Measurements from ENCODE around the gene LMAN1L.

The LMAN1L gene

DNA sequence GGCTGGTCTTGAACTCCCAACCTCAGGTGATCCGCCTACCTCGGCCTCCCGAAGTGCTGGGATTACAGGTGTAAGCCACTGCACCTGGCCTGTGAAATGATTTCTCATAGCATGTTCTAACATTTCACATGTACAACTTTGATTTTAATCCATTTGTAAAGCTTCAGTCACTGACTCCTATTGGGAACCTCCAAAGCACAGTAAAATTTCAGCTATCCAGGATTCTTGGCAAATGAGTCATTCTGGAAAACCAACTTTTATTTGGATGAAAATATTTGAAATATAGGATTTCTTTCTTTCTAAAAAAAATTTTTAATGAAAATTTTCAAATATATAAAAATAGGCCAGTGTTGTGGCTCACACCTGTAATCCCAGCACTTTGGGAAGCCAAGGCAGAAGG lies 2.7 kb upstream of the LMAN1L start:
- H3K9ac ChIP-seq (ENCODE audit: low read depth, low read length) = no peak overlapping the region
- H3K4me2 ChIP-seq (ENCODE audit: low read length) = no peak overlapping the region
- no peaks in the 10 kb centered on the region for H3K27me3 ChIP-seq (ENCODE audit: control insufficient read depth, insufficient read depth, low read length)
- peaks cover 3% of the 10 kb centered on the region for H3K4me1 ChIP-seq (ENCODE audit: control insufficient read depth, insufficient read depth, low read length)
- H3K4me3 ChIP-seq (ENCODE audit: low read length) = no peak overlapping the region
- no peaks in the 10 kb centered on the region for H3K9me3 ChIP-seq (replicated peaks; ENCODE audit: low read length)
- H3K36me3 ChIP-seq (ENCODE audit: insufficient read depth, low read length) = peaks cover 1% of the 10 kb centered on the region

DNA sequence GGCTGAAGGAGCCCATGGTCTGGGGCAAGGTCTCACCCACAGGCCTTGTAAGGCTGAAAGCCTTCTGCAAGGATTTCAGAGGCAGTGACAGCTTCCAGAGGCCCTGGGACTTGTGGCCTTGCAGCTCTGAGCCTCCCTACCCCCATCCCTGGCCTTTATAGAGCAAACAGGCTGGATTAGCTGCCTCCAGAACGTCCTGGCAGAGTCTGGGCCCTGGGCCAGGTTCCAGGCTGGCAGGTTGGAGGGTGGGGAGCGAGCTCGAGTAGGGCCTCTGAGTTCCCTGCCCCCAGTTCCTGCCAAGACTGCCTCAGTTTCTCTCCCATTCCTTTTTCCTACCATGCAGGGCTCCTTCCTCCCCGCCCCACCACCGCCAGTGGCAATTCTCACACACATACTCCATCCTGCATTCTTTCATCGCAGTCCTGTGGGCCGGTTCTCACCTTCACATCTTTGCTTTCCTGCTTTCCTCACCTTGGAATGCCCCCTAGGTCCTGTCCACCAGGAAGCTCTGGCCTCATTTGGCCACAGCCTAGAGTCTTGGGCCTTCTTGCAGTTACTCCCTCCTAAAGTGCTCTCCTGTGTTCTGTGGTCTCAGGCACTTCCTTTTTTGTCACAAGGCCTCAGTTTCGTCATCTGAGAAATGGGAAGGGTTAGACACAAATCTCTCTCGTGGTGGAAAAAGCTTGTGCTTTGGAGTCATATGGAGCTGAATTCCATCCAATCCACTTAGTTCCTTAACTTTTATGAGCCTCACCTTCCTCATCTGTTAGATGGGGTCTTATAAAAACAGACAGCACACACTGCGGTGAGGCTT lies 2.7 kb downstream of the LMAN1L start:
- Histone ChIP-seq H3K9me3 (replicated peaks; ENCODE audit: low read length) (no peaks in the 10 kb centered on the region), H3K4me3 (ENCODE audit: low read length) (no peak overlapping the region), H3K36me3 (ENCODE audit: insufficient read depth, low read length) (no peaks in the 10 kb centered on the region), H3K4me1 (ENCODE audit: control insufficient read depth, insufficient read depth, low read length) (peaks cover 16% of the 10 kb centered on the region), H3K4me2 (ENCODE audit: low read length) (no peak overlapping the region), H3K9ac (ENCODE audit: low read depth, low read length) (no peak overlapping the region), H3K27me3 (ENCODE audit: control insufficient read depth, insufficient read depth, low read length) (peaks cover 7% of the 10 kb centered on the region)

DNA sequence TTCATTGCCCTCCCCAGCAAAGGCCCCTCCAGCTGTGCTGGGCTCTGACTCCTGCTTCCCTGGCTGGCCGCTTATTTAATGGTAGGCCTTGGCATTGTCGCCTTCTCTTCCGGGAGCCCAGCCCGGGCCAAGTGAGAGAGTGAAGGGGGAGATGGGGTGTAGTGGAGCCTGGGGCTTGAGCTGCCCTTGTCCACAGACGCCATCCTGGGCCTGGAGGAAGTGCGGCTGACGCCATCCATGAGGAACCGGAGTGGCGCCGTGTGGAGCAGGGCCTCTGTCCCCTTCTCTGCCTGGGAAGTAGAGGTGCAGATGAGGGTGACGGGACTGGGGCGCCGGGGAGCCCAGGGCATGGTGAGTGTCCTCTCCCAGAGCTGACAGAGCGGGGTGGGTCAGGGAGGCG lies 3.3 kb downstream of the LMAN1L start:
- H3K4me2 ChIP-seq (ENCODE audit: low read length) = no peak overlapping the region
- peaks cover 12% of the 10 kb centered on the region for H3K27me3 ChIP-seq (ENCODE audit: control insufficient read depth, insufficient read depth, low read length)
- no peaks in the 10 kb centered on the region for H3K9me3 ChIP-seq (replicated peaks; ENCODE audit: low read length)
- H3K9ac ChIP-seq (ENCODE audit: low read depth, low read length) = no peak overlapping the region
- H3K4me3 ChIP-seq (ENCODE audit: low read length) = no peak overlapping the region
- no peaks in the 10 kb centered on the region for H3K36me3 ChIP-seq (ENCODE audit: insufficient read depth, low read length)
- peaks cover 16% of the 10 kb centered on the region for H3K4me1 ChIP-seq (ENCODE audit: control insufficient read depth, insufficient read depth, low read length)

DNA sequence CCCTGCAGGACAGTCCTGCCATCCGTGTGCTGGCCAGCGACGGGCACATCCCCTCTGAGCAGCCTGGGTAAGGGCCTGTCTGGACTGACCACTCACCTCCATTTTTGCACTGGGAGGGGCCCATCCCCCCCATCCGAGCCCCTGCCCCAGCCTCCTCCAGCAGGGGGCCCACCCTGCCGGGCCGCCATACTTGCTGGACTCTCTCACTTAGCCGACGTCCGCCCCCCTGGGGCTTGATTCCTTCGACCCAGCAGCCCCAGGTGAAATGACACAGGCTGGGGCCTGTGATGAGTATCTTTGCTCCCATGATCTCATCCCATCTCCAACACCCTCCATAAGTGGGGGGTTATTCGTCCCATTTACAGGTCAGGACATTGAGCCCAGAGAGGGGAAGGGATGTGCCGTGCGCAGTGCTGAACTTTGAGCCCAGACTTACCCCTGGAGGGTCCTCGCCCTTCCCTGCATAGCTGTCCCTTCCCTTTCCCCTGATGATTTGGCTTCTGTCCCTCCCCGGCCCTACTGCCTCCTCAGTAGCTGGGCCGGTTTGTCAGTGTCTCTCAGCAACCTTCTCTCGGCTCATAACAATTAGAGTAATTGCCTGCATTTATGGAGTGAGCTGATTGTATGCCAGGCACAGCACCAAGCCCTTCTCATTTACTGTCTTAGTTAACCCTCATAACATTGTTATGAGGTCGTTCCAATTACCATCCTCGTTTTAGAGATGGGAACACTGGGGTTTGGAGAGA lies 4.2 kb downstream of the LMAN1L start:
- Histone ChIP-seq H3K9ac (ENCODE audit: low read depth, low read length) (no peak overlapping the region), H3K36me3 (ENCODE audit: insufficient read depth, low read length) (no peaks in the 10 kb centered on the region), H3K4me3 (ENCODE audit: low read length) (no peak overlapping the region), H3K4me1 (ENCODE audit: control insufficient read depth, insufficient read depth, low read length) (peaks cover 16% of the 10 kb centered on the region), H3K27me3 (ENCODE audit: control insufficient read depth, insufficient read depth, low read length) (peaks cover 17% of the 10 kb centered on the region), H3K4me2 (ENCODE audit: low read length) (no peak overlapping the region), H3K9me3 (replicated peaks; ENCODE audit: low read length) (no peaks in the 10 kb centered on the region)

DNA sequence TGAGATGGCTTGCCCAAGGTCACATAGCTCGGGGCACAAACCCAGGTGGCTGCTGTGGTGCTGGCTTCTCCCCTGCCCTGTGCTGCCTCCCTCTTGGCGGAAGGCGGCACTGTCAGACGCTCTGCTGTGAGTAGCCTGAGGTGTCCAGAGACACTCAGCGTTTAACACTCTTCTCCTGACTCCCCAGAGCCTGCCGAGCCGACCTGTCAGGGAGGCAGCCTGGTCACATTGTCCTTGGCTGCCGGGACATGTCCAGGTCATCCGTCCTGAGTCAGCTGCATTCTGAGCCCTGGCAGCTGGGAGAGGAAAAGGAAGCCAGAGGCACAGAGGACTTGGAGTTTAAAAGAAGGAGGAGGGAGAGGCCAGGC lies 4.7 kb downstream of the LMAN1L start:
- Histone ChIP-seq H3K4me3 (ENCODE audit: low read length) (no peak overlapping the region), H3K36me3 (ENCODE audit: insufficient read depth, low read length) (no peaks in the 10 kb centered on the region), H3K27me3 (ENCODE audit: control insufficient read depth, insufficient read depth, low read length) (peaks cover 17% of the 10 kb centered on the region), H3K9ac (ENCODE audit: low read depth, low read length) (no peak overlapping the region), H3K9me3 (replicated peaks; ENCODE audit: low read length) (no peaks in the 10 kb centered on the region), H3K4me2 (ENCODE audit: low read length) (peak overlapping the region; percentile 42), H3K4me1 (ENCODE audit: control insufficient read depth, insufficient read depth, low read length) (peaks cover 16% of the 10 kb centered on the region)

DNA sequence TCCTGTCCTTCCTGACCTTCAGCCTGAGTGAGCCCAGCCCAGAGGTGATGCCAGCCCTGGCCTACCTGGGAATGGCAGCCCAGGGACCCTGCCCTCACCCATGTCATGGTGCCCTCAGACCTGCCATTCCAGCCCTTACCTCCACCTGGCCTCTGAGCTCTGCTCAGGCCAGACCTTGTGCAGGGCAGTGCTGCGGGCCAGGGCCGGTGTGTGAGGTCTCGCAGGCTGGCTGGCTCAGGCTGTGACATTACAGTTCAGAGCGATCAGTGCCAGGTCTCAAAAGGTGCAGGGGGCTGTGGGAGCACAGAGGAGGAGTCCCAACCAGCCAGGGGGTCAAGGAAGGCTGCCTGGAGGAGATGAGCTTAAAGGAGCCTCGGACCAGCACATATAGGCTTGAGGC lies 7.4 kb downstream of the LMAN1L start:
- Histone ChIP-seq H3K9me3 (replicated peaks; ENCODE audit: low read length) (no peaks in the 10 kb centered on the region), H3K4me3 (ENCODE audit: low read length) (no peak overlapping the region), H3K4me1 (ENCODE audit: control insufficient read depth, insufficient read depth, low read length) (peaks cover 16% of the 10 kb centered on the region), H3K4me2 (ENCODE audit: low read length) (no peak overlapping the region), H3K9ac (ENCODE audit: low read depth, low read length) (no peak overlapping the region), H3K36me3 (ENCODE audit: insufficient read depth, low read length) (no peaks in the 10 kb centered on the region), H3K27me3 (ENCODE audit: control insufficient read depth, insufficient read depth, low read length) (peaks cover 40% of the 10 kb centered on the region)

DNA sequence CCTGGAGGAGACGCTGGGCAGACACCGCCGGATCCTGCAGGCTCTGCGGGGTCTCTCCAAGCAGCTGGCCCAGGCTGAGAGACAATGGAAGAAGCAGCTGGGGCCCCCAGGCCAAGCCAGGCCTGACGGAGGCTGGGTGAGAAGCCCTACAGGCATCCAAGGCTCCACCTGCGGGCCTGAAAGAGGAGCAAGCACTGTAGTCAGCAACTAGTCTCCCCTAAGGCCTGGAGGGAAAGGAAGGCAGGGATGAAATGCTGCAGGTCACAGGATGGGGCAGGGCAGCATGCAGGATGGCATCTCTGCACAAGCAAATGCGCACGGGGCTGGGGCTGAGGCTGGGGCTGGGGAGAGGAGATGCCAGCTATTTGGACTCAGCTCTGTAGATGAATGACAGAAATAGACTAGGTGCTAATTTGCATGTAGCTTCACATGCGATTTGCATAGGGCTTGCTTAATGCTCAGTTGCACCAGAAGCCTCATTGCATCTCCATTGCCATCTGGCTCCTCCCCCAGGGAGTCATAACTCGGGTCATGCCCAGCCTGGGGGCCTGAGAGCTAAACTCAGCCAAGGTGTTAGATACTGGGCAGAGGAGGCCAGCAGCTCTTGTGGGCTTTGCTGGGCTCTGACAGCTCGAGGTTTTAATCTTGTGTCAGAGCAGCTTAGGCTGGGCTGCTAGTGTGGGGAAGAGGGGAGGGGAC lies 8.6 kb downstream of the LMAN1L start:
- H3K27me3 ChIP-seq (ENCODE audit: control insufficient read depth, insufficient read depth, low read length) = peaks cover 52% of the 10 kb centered on the region
- no peak overlapping the region for H3K4me3 ChIP-seq (ENCODE audit: low read length)
- H3K4me2 ChIP-seq (ENCODE audit: low read length) = no peak overlapping the region
- H3K9ac ChIP-seq (ENCODE audit: low read depth, low read length) = no peak overlapping the region
- H3K9me3 ChIP-seq (replicated peaks; ENCODE audit: low read length) = no peaks in the 10 kb centered on the region
- H3K4me1 ChIP-seq (ENCODE audit: control insufficient read depth, insufficient read depth, low read length) = peaks cover 16% of the 10 kb centered on the region
- no peaks in the 10 kb centered on the region for H3K36me3 ChIP-seq (ENCODE audit: insufficient read depth, low read length)

DNA sequence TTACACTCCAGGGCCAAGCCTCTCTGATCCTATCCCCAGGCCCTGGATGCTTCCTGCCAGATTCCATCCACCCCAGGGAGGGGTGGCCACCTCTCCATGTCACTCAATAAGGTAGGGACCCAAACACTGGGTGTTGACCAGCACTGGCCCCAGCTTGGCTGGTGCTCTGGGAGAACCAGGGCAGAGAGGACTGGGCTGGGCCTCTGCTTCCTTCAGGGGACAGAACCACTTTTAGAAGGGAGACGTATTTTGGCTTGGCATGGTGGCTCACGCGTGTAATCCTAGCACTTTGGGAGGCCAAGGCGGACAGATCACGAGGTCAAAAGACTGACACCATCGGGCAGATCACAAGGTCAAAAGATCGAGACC lies 9.1 kb downstream of the LMAN1L start:
- no peak overlapping the region for H3K4me2 ChIP-seq (ENCODE audit: low read length)
- H3K9ac ChIP-seq (ENCODE audit: low read depth, low read length) = no peak overlapping the region
- peaks cover 16% of the 10 kb centered on the region for H3K4me1 ChIP-seq (ENCODE audit: control insufficient read depth, insufficient read depth, low read length)
- no peaks in the 10 kb centered on the region for H3K36me3 ChIP-seq (ENCODE audit: insufficient read depth, low read length)
- H3K27me3 ChIP-seq (ENCODE audit: control insufficient read depth, insufficient read depth, low read length) = peaks cover 55% of the 10 kb centered on the region
- H3K9me3 ChIP-seq (replicated peaks; ENCODE audit: low read length) = no peaks in the 10 kb centered on the region
- H3K4me3 ChIP-seq (ENCODE audit: low read length) = no peak overlapping the region

DNA sequence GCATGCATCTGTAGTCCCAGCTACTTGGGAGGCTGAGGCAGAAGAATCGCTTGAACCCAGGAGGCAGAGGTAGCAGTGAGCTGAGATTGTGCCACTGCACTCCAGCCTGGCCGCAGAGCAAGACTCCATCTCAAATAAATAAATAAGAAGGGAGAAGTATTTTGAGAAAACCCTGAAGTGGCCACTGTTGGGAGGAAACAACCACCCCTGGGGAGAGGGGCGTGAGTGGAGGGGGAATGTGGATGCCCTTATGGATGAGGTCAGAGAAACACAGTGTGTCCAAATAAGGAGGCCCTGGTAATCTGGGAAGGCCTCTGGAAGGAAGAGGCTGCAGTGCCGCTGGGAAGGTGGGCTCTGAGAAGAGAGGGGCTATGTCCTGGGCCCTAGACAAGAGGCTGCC lies 9.6 kb downstream of the LMAN1L start:
- no peak overlapping the region for H3K9ac ChIP-seq (ENCODE audit: low read depth, low read length)
- no peaks in the 10 kb centered on the region for H3K9me3 ChIP-seq (replicated peaks; ENCODE audit: low read length)
- peaks cover 15% of the 10 kb centered on the region for H3K4me1 ChIP-seq (ENCODE audit: control insufficient read depth, insufficient read depth, low read length)
- H3K4me3 ChIP-seq (ENCODE audit: low read length) = no peak overlapping the region
- no peak overlapping the region for H3K4me2 ChIP-seq (ENCODE audit: low read length)
- peaks cover 60% of the 10 kb centered on the region for H3K27me3 ChIP-seq (ENCODE audit: control insufficient read depth, insufficient read depth, low read length)
- H3K36me3 ChIP-seq (ENCODE audit: insufficient read depth, low read length) = no peaks in the 10 kb centered on the region

DNA sequence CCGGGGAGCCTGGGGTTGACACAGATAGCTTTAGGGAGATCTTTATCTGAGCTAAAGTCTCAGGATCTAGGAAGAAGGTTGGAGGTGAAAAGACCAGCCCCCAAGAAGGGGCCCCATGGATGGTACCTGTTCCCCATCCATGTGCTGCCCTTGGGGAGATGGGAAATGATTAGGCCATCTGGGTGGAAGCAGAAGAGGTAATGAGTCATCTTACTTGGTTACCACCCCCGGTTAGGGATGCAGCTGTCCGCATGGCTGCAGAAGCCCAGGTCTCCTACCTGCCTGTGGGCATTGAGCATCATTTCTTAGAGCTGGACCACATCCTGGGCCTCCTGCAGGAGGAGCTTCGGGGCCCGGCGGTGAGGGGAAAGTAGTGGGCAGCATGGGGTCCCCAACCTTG lies 10.7 kb downstream of the LMAN1L start:
- H3K9ac ChIP-seq (ENCODE audit: low read depth, low read length) = no peak overlapping the region
- no peak overlapping the region for H3K4me2 ChIP-seq (ENCODE audit: low read length)
- H3K9me3 ChIP-seq (replicated peaks; ENCODE audit: low read length) = no peaks in the 10 kb centered on the region
- peaks cover 7% of the 10 kb centered on the region for H3K4me1 ChIP-seq (ENCODE audit: control insufficient read depth, insufficient read depth, low read length)
- H3K4me3 ChIP-seq (ENCODE audit: low read length) = no peak overlapping the region
- no peaks in the 10 kb centered on the region for H3K36me3 ChIP-seq (ENCODE audit: insufficient read depth, low read length)
- peaks cover 71% of the 10 kb centered on the region for H3K27me3 ChIP-seq (ENCODE audit: control insufficient read depth, insufficient read depth, low read length)

DNA sequence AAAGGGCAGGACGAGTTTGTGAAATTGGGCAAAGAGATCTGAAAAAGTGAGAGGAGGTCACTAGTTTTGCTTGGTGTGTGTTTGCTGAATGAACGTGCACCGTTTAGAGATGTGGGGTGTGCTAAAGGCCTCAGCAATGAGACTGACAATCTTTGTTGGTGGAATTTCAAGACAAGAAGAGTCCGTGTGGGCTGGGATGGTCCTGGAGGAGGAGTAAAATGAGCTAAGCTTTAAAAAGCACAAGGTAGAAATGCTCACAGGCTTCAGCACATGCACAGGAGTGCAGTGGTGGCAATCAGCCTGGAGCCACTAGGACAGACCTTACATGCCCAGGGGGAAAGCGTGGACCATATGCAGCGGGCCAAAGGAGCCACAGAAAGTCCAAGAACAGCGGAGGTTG lies 12.3 kb downstream of the LMAN1L start:
- Histone ChIP-seq H3K4me3 (ENCODE audit: low read length) (no peak overlapping the region), H3K36me3 (ENCODE audit: insufficient read depth, low read length) (no peaks in the 10 kb centered on the region), H3K9me3 (replicated peaks; ENCODE audit: low read length) (no peaks in the 10 kb centered on the region), H3K27me3 (ENCODE audit: control insufficient read depth, insufficient read depth, low read length) (peaks cover 73% of the 10 kb centered on the region), H3K4me1 (ENCODE audit: control insufficient read depth, insufficient read depth, low read length) (peaks cover 7% of the 10 kb centered on the region), H3K9ac (ENCODE audit: low read depth, low read length) (no peak overlapping the region), H3K4me2 (ENCODE audit: low read length) (no peak overlapping the region)

All from skeletal muscle satellite cell (primary cell).